H1 (cell line): ENCODE results near the gene DNAH1. TPM values are rescaled to one million over a fixed set of nuclear protein-coding genes. Genes with fewer than 3 reads are reported as not detected.

ENCODE experiments used
- ATF3 ChIP-seq: IDR thresholded peaks from 2 replicates; pipeline ENCODE4 v1.6.1; 2011; ENCODE audit warnings: low read depth, mild to moderate bottlenecking, low read length; ENCODE audit not compliant: insufficient read depth
- BCL11A ChIP-seq, 2 experiments: IDR thresholded peaks; one replicate each; pipeline ENCODE4 v1.6.1; 2011; ENCODE audit warnings: low read depth in 2 of 2, low read length in 2 of 2, mild to moderate bottlenecking in 2 of 2
- CHD7 ChIP-seq: fragments of 300-600 bp; sonication (generic); IDR thresholded peaks from 2 replicates; pipeline ENCODE4 v1.7.1; 2012; ENCODE audit warnings: low read length, moderate library complexity, mild to moderate bottlenecking, inconsistent platforms; ENCODE audit not compliant: insufficient replicate concordance
- POU5F1 ChIP-seq: IDR thresholded peaks from 2 replicates; pipeline ENCODE4 v1.6.1; 2011; ENCODE audit warnings: low read depth, mild to moderate bottlenecking, low read length, moderate library complexity
- RNF2 ChIP-seq: fragments of 200-900, 300-1000 bp; sonication (generic); IDR thresholded peaks from 2 replicates; pipeline ENCODE4 v1.7.1; 2016; ENCODE audit warnings: borderline replicate concordance, low read depth, mild to moderate bottlenecking, antibody characterized with exemption, low read length; ENCODE audit not compliant: poor library complexity, severe bottlenecking; ENCODE audit errors: missing control alignments
- TAF1 ChIP-seq: IDR thresholded peaks from 2 replicates; pipeline ENCODE4 v1.6.1; 2011; ENCODE audit warnings: mild to moderate bottlenecking, low read depth, low read length
- TCF12 ChIP-seq: IDR thresholded peaks from 2 replicates; pipeline ENCODE4 v1.6.1; 2011; ENCODE audit warnings: low read depth, mild to moderate bottlenecking, low read length
- polyA plus RNA-seq, 7 experiments: library from polyadenylated mRNA; depleted of rRNA in 3 of 7; stranded (reverse) in 5 of 7; unstranded in 2 of 7; fragments of >200 nt in 5 of 7; fragments of 200-250 nt in 2 of 7; gene quantifications; 1 replicate in 5 of 7; 2 replicates in 1 of 7; 4 replicates in 1 of 7; pipeline versions ENCODE4 v1.2.1 to v1.2.3, GENCODE V29; 2011 to 2013; ENCODE audit warnings: missing spikeins in 2 of 7, mixed read lengths in 2 of 7
- total RNA-seq: library from RNA; stranded (reverse); fragmentation: NEBNext Ultra II Directional; extraction: Animal tissue kit (Norgen Biotek cat#: 25700); gene quantifications from 2 replicates; pipeline ENCODE4 v1.2.1, GENCODE V29; 2021

The DNAH1 gene
- total and polyA plus RNA-seq, 2 of the 8 experiments (the other 6 are each of a cell fraction or from before 2014, with no cell fraction given): 1.0 to 1.5 TPM

- TF ChIP-seq CHD7: no peak
- TF ChIP-seq TCF12: no peak
- no peak for TF ChIP-seq BCL11A (IDR thresholded peaks at IDR 0.05; ENCODE audit: low read depth in 2 of 2, low read length in 2 of 2)
- no peak for TF ChIP-seq POU5F1
- no peak for TF ChIP-seq TAF1
- TF ChIP-seq ATF3: no peak
- TF ChIP-seq RNF2: no peak
Measured at GRCh38 chr3:52281981-52282801, 33.9 kb upstream of the DNAH1 start (continued).
